OCI-LY3 (cell line): ENCODE measurements around the gene KCNH2.

Source experiments
- CTCF ChIP-seq: fragments of 200-600, 300-600 bp; sonication (generic); IDR thresholded peaks from 2 replicates; pipeline ENCODE4 v1.5.1; 2014; ENCODE audit warnings: antibody characterized with exemption, low read length, low read depth
- EZH2phosphoT487 ChIP-seq: fragments of 200-600 bp; shearing (Covaris generic); IDR thresholded peaks from 2 replicates; pipeline ENCODE4 v1.6.1; 2018; ENCODE audit warnings: antibody characterized with exemption, mixed run types, low read depth

GRCh38 chr7:151005566-151005965 lies 27.4 kb upstream of the KCNH2 start:
- TF ChIP-seq CTCF (no peak), EZH2phosphoT487 (no peak)
